Effector memory CD4-positive, alpha-beta T cell (primary cell): ENCODE data around the gene SLC22A12.

Source experiments
- DNase-seq, 3 donors: peaks; one replicate each; pipeline ENCODE4 v3.0.0-alpha.2; 2020
- H3K27ac ChIP-seq: 2 replicates; pipeline ENCODE4 v1.7.0; 2013; ENCODE audit warnings: mild to moderate bottlenecking, low read length, moderate library complexity; ENCODE audit not compliant: insufficient read depth, poor library complexity, severe bottlenecking
- H3K27me3 ChIP-seq: replicated peaks from 2 replicates; pipeline ENCODE4 v1.7.0; 2013; ENCODE audit warnings: mild to moderate bottlenecking, low read length; ENCODE audit not compliant: insufficient read depth, control insufficient read depth, poor library complexity, severe bottlenecking
- H3K36me3 ChIP-seq: 2 replicates; pipeline ENCODE4 v1.7.0; 2013; ENCODE audit warnings: mild to moderate bottlenecking, low read length, moderate library complexity; ENCODE audit not compliant: control insufficient read depth, insufficient read depth
- H3K4me1 ChIP-seq: 2 replicates; pipeline ENCODE4 v1.7.0; 2013; ENCODE audit warnings: low read length, mild to moderate bottlenecking; ENCODE audit not compliant: control insufficient read depth, insufficient read depth, poor library complexity, severe bottlenecking
- H3K4me3 ChIP-seq: 2 replicates; pipeline ENCODE4 v1.7.0; 2013; ENCODE audit warnings: low read length, low read depth, mild to moderate bottlenecking; ENCODE audit not compliant: insufficient read depth, poor library complexity, severe bottlenecking
- H3K9me3 ChIP-seq: 2 replicates; pipeline ENCODE4 v1.7.0; 2013; ENCODE audit warnings: mild to moderate bottlenecking, low read length, moderate library complexity; ENCODE audit not compliant: control insufficient read depth

SLC22A12 gene

DNA sequence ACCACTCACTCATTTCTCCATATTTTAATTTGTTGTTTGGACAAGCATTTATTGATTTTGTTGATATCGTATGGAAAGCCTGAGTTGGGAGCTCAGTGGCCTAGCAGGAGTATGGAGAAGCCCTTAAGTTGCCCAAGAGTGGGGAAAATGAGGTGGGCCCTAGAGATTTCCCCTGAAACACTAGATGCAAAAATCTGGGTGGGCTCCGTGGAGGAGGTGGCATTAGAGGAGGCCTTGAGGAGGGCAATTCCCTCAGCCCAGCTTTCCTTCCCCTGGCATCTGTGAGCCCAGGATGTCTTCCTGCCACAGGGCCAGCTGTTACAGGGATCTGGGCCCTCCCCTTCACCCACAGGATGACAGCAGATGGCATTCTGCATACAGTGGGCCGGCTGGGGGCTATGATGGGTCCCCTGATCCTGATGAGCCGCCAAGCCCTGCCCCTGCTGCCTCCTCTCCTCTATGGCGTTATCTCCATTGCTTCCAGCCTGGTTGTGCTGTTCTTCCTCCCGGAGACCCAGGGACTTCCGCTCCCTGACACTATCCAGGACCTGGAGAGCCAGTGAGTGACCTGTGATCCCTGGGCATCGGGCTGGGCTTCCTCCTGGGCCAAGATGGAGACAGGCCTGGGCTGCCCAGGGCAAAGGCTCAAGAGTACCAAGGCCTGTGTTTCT, 21.6 kb upstream of the SLC22A12 start:
- Histone ChIP-seq H3K4me3 (no peak overlapping the region), H3K36me3 (no peaks in the 10 kb centered on the region), H3K27me3 (no peaks in the 10 kb centered on the region), H3K9me3 (no peaks in the 10 kb centered on the region), H3K4me1 (no peaks in the 10 kb centered on the region), H3K27ac (no peak overlapping the region)
- DNase-seq, result no peak

DNA sequence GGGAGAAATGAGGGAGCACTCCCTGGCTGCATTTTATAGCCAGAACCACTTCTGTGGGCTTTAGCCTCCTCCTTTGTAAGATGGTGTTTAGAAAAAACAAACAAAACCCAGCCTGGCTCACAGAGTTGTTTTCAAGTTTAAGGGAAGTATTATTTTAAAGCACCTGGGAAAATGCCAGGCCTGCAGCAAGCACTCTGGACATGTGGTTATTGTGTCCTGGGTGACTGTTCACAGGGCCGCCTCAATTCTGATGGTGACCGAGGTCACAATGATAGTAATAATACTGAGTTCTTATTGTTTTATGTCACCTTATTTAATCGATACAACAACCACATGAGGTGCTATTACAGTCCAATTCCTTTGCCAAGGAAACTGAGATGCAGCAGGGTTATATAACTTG, 20.7 kb upstream of the SLC22A12 start:
- Histone ChIP-seq H3K27me3 (no peaks in the 10 kb centered on the region), H3K9me3 (no peaks in the 10 kb centered on the region), H3K27ac (no peak overlapping the region), H3K4me3 (no peak overlapping the region), H3K4me1 (no peaks in the 10 kb centered on the region), H3K36me3 (no peaks in the 10 kb centered on the region)
- no peak for DNase-seq

DNA sequence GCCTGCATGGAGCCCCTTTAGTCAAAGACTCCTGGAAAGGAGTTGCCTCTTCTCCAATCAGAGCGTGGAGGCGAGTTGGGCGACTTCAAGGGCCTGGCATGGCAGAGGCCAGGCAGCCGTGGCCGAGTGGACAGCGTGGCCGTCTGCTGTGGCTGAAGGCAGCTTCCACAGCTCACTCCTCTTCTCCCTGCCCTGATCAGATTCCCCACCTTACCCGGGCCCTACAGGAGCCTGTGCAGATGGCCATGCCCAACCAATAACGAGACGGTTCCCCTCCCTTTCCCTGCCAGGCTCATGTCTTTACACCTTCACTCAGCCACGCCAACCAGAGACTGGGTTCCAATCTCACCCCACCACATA, 20.0 kb upstream of the SLC22A12 start:
- Histone ChIP-seq H3K4me1 (no peaks in the 10 kb centered on the region), H3K27me3 (no peaks in the 10 kb centered on the region), H3K9me3 (no peaks in the 10 kb centered on the region), H3K27ac (no peak overlapping the region), H3K4me3 (no peak overlapping the region), H3K36me3 (no peaks in the 10 kb centered on the region)
- no peak for DNase-seq

- Histone ChIP-seq H3K36me3 (no peaks in the 10 kb centered on the region), H3K9me3 (no peaks in the 10 kb centered on the region), H3K27ac (no peak overlapping the region), H3K4me1 (no peaks in the 10 kb centered on the region), H3K27me3 (no peaks in the 10 kb centered on the region), H3K4me3 (no peak overlapping the region)
- DNase-seq, result no peak
Measured at GRCh38 chr11:64571410-64572091, 19.5 kb upstream of the SLC22A12 start.

DNA sequence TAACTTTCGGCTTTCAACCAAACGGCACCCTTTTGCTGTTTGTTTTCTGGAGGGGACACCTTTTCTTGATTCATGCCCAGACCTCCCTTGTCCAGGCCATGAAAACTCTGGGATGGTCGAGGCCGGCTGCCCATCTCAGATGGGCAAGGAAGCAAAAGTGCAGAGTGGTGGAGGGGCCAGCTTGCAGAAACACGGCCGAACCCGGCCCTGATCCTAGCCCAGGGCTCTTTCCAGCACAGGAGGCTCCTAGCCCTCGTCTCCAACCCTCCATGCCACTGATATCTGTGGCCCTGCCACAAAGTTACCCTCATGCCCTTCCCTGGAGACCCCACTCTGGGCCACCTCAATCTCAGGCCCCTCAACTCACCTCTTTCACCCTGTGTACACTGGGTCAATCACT, 18.9 kb upstream of the SLC22A12 start:
- no peaks in the 10 kb centered on the region for H3K27me3 ChIP-seq
- H3K4me3 ChIP-seq, result no peak overlapping the region
- H3K27ac ChIP-seq, result no peak overlapping the region
- H3K9me3 ChIP-seq, result no peaks in the 10 kb centered on the region
- no peak for DNase-seq
- no peaks in the 10 kb centered on the region for H3K36me3 ChIP-seq
- H3K4me1 ChIP-seq, result no peaks in the 10 kb centered on the region

DNA sequence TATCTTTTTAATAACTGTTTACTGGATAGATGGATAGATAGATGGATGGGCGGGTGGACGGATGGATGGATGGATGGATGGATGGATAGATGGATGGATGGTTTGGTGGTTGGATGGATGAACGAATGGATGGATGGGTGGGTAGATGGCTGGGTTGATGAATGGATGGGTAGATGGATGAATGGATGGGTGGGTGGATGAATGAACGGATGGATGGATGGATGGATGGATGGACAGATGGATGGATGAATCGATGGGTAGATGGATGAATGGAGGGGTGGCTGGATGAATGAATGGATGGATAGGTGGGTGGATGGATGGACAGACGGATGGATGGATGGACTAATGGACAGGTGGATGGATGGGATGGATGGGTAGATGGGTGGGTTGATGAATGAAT, 13.8 kb upstream of the SLC22A12 start:
- no peak for DNase-seq
- Histone ChIP-seq H3K27ac (no peak overlapping the region), H3K4me3 (no peak overlapping the region), H3K27me3 (no peaks in the 10 kb centered on the region), H3K9me3 (no peaks in the 10 kb centered on the region), H3K4me1 (no peaks in the 10 kb centered on the region), H3K36me3 (no peaks in the 10 kb centered on the region)

DNA sequence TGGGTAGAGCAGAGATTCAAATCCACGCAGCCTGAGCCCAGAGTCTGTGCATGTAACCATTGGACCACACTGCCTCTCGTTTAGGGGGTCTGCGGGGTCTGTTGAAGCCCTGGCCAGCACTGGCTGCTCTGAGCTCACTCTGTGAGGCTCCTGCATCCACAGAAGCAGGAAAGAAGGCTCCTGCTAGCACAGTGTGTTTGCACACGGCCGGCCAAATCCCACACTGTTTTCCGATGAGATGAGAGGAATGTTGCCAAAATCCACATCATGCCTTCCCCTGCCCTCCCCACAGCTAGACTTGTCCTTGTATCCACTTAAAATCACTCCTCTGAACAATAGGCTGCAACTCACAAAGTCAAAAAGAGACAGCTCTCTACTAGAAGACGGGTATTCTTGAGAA, 10.6 kb upstream of the SLC22A12 start:
- no peak for DNase-seq
- H3K36me3 ChIP-seq, result no peaks in the 10 kb centered on the region
- H3K27me3 ChIP-seq, result no peaks in the 10 kb centered on the region
- no peak overlapping the region for H3K4me3 ChIP-seq
- H3K9me3 ChIP-seq, result no peaks in the 10 kb centered on the region
- H3K4me1 ChIP-seq, result no peaks in the 10 kb centered on the region
- no peak overlapping the region for H3K27ac ChIP-seq

DNA sequence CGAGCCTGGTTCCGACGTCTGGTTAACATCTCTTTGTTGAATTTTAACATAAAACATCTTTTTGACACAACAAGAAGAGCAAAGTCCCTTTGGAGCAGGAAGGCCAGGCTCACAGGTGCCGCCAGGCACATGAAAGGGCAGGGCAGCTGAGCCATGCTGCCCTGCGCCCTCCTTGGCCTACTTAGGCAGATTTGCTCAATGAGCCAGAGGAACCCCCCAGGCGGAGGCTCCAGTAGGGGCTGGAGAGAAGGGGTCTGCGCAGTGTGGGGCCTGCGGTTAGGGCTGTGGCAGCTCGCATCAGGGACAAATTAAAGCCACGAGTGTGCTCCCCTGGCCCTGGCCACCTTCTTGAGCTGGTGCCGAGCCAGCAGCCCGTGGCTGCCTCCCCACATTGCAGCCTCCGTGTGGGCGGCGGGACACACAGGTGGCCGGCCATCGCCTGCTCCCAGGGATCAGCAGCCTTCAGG, 9.9 kb upstream of the SLC22A12 start:
- Histone ChIP-seq H3K36me3 (no peaks in the 10 kb centered on the region), H3K27ac (no peak overlapping the region), H3K4me3 (no peak overlapping the region), H3K27me3 (no peaks in the 10 kb centered on the region), H3K9me3 (no peaks in the 10 kb centered on the region), H3K4me1 (no peaks in the 10 kb centered on the region)
- no peak for DNase-seq

DNA sequence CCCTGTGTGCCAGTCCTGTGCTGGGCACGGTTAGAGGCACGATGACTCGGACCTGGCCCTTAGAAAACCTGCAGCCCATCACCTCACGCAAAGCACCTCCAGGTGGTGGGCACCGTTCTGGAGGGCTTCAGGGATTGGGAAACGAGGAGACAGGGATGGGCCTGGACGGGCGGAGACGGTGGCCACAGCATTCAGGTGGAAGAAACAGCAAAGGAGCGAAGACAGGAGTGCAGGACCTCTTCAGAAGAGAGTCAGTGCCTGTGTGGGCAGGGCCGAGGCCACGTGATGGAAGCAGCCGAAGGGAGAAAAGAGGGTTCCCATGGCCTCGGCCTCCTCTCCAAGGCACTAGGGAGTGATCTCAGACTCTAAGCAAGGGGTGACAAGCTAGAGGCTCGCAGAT, 8.1 kb upstream of the SLC22A12 start:
- H3K27me3 ChIP-seq, result no peaks in the 10 kb centered on the region
- H3K9me3 ChIP-seq, result no peaks in the 10 kb centered on the region
- no peak overlapping the region for H3K27ac ChIP-seq
- H3K4me3 ChIP-seq, result no peak overlapping the region
- no peaks in the 10 kb centered on the region for H3K4me1 ChIP-seq
- H3K36me3 ChIP-seq, result no peaks in the 10 kb centered on the region
- no peak for DNase-seq

GRCh38 chr11:64583296-64584262, 7.4 kb upstream of the SLC22A12 start:
- Histone ChIP-seq H3K9me3 (no peaks in the 10 kb centered on the region), H3K27ac (no peak overlapping the region), H3K4me1 (no peaks in the 10 kb centered on the region), H3K27me3 (no peaks in the 10 kb centered on the region), H3K36me3 (no peaks in the 10 kb centered on the region), H3K4me3 (no peak overlapping the region)
- no peak for DNase-seq
